ENCODE results near the gene RPL38. TPM values are rescaled to one million over a fixed set of nuclear protein-coding genes. Genes with fewer than 3 reads are reported as not detected.

RPL38 gene
- total and polyA plus RNA-seq, 2 experiments from 2014 or later = 286 to 5,312 TPM

DNA sequence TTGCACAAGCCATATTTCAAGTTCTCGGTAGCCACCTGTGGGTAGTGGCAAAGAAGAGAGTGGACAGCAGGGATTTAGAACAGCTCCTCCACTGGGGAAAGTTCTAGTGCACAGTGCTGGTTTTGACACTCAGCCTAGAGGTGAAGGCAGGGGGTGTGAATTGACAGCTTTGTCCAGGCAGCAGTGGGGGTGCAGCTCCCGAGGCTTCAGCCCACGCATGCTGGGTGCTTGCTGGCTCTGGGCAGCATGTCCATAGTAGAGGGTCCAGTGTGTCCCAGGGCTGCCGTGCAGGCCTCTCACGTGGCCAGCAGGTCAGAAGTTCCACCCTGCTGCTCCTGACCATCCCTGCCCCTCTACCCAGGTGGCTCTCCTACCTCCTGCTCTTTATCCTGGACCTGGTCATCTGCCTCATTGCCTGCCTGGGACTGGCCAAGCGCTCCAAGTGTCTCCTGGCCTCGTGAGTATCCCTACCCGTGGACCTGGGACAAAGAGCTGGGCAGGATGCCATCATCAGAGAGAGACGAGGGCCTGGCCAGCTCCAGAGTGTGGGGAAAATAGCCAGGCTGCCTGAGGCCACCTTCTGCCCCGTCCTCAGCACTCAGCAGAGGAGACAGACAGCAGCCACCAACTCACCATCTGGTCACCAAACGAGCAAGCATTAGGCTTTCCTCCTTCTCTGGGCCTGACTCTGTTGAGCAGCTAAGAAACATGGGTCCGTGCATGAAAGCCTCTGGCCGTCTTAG, 39.7 kb downstream of the RPL38 start:
- DNase-seq (ENCODE audit: low spot score) (no peak), ATAC-seq (no peak)
- H3K4me3 Mint-ChIP-seq = no peak overlapping the region
- Histone ChIP-seq H2AFZ (no peak overlapping the region), H3F3A (replicated peaks; ENCODE audit: low read depth) (0 out of 2 replicates have a peak, but pooled peaks cover 4% of the 10 kb centered on the region), H3K27ac (ENCODE audit: low read depth) (no peak overlapping the region), H3K4me2 (no peak overlapping the region), H4K20me1 (replicated peaks; ENCODE audit: insufficient read depth) (no peaks in the 10 kb centered on the region), H3K27me3 (ENCODE audit: insufficient read depth) (no peaks in the 10 kb centered on the region), H3K36me3 (ENCODE audit: insufficient read depth) (no peaks in the 10 kb centered on the region), H3K4me1 (ENCODE audit: insufficient read depth) (peaks cover 12% of the 10 kb centered on the region), H3K79me2 (replicated peaks; ENCODE audit: insufficient read depth) (no peaks in the 10 kb centered on the region), H3K9me2 (ENCODE audit: insufficient read depth) (no peaks in the 10 kb centered on the region), H3K4me3 (no peak overlapping the region)
- H3K27ac Mint-ChIP-seq = no peak overlapping the region
- H3K27me3 Mint-ChIP-seq (ENCODE audit: insufficient read depth, low read depth, poor library complexity) = peaks cover 24% of the 10 kb centered on the region
- H3K36me3 Mint-ChIP-seq (ENCODE audit: low read depth) = peaks cover 14% of the 10 kb centered on the region
- peaks cover 22% of the 10 kb centered on the region for H3K9me3 Mint-ChIP-seq
- TF ChIP-seq, protein P1, sequence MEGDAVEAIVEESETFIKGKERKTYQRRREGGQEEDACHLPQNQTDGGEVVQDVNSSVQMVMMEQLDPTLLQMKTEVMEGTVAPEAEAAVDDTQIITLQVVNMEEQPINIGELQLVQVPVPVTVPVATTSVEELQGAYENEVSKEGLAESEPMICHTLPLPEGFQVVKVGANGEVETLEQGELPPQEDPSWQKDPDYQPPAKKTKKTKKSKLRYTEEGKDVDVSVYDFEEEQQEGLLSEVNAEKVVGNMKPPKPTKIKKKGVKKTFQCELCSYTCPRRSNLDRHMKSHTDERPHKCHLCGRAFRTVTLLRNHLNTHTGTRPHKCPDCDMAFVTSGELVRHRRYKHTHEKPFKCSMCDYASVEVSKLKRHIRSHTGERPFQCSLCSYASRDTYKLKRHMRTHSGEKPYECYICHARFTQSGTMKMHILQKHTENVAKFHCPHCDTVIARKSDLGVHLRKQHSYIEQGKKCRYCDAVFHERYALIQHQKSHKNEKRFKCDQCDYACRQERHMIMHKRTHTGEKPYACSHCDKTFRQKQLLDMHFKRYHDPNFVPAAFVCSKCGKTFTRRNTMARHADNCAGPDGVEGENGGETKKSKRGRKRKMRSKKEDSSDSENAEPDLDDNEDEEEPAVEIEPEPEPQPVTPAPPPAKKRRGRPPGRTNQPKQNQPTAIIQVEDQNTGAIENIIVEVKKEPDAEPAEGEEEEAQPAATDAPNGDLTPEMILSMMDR (conservative IDR thresholded peaks at IDR 0.05; ENCODE audit: low read depth in 2 of 2) = no peak
- TF ChIP-seq EZH2phosphoT487 (IDR thresholded peaks at IDR 0.05; ENCODE audit: unreplicated experiment) (no peak), JUNB (IDR thresholded peaks at IDR 0.05; ENCODE audit: unreplicated experiment) (no peak), NANOG (IDR thresholded peaks at IDR 0.05; ENCODE audit: borderline replicate concordance) (no peak), STAT1 (IDR thresholded peaks at IDR 0.05; ENCODE audit: unreplicated experiment) (no peak), CREB1 (CRISPR knock-in tag; IDR thresholded peaks at IDR 0.05; ENCODE audit: low read depth) (no peak), POLR2AphosphoS5 (IDR thresholded peaks at IDR 0.05; ENCODE audit: low read depth) (no peak)
- TF ChIP-seq, protein P2, sequence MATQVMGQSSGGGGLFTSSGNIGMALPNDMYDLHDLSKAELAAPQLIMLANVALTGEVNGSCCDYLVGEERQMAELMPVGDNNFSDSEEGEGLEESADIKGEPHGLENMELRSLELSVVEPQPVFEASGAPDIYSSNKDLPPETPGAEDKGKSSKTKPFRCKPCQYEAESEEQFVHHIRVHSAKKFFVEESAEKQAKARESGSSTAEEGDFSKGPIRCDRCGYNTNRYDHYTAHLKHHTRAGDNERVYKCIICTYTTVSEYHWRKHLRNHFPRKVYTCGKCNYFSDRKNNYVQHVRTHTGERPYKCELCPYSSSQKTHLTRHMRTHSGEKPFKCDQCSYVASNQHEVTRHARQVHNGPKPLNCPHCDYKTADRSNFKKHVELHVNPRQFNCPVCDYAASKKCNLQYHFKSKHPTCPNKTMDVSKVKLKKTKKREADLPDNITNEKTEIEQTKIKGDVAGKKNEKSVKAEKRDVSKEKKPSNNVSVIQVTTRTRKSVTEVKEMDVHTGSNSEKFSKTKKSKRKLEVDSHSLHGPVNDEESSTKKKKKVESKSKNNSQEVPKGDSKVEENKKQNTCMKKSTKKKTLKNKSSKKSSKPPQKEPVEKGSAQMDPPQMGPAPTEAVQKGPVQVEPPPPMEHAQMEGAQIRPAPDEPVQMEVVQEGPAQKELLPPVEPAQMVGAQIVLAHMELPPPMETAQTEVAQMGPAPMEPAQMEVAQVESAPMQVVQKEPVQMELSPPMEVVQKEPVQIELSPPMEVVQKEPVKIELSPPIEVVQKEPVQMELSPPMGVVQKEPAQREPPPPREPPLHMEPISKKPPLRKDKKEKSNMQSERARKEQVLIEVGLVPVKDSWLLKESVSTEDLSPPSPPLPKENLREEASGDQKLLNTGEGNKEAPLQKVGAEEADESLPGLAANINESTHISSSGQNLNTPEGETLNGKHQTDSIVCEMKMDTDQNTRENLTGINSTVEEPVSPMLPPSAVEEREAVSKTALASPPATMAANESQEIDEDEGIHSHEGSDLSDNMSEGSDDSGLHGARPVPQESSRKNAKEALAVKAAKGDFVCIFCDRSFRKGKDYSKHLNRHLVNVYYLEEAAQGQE (IDR thresholded peaks at IDR 0.05; ENCODE audit: unreplicated experiment) = no peak
- TF ChIP-seq, protein P3, sequence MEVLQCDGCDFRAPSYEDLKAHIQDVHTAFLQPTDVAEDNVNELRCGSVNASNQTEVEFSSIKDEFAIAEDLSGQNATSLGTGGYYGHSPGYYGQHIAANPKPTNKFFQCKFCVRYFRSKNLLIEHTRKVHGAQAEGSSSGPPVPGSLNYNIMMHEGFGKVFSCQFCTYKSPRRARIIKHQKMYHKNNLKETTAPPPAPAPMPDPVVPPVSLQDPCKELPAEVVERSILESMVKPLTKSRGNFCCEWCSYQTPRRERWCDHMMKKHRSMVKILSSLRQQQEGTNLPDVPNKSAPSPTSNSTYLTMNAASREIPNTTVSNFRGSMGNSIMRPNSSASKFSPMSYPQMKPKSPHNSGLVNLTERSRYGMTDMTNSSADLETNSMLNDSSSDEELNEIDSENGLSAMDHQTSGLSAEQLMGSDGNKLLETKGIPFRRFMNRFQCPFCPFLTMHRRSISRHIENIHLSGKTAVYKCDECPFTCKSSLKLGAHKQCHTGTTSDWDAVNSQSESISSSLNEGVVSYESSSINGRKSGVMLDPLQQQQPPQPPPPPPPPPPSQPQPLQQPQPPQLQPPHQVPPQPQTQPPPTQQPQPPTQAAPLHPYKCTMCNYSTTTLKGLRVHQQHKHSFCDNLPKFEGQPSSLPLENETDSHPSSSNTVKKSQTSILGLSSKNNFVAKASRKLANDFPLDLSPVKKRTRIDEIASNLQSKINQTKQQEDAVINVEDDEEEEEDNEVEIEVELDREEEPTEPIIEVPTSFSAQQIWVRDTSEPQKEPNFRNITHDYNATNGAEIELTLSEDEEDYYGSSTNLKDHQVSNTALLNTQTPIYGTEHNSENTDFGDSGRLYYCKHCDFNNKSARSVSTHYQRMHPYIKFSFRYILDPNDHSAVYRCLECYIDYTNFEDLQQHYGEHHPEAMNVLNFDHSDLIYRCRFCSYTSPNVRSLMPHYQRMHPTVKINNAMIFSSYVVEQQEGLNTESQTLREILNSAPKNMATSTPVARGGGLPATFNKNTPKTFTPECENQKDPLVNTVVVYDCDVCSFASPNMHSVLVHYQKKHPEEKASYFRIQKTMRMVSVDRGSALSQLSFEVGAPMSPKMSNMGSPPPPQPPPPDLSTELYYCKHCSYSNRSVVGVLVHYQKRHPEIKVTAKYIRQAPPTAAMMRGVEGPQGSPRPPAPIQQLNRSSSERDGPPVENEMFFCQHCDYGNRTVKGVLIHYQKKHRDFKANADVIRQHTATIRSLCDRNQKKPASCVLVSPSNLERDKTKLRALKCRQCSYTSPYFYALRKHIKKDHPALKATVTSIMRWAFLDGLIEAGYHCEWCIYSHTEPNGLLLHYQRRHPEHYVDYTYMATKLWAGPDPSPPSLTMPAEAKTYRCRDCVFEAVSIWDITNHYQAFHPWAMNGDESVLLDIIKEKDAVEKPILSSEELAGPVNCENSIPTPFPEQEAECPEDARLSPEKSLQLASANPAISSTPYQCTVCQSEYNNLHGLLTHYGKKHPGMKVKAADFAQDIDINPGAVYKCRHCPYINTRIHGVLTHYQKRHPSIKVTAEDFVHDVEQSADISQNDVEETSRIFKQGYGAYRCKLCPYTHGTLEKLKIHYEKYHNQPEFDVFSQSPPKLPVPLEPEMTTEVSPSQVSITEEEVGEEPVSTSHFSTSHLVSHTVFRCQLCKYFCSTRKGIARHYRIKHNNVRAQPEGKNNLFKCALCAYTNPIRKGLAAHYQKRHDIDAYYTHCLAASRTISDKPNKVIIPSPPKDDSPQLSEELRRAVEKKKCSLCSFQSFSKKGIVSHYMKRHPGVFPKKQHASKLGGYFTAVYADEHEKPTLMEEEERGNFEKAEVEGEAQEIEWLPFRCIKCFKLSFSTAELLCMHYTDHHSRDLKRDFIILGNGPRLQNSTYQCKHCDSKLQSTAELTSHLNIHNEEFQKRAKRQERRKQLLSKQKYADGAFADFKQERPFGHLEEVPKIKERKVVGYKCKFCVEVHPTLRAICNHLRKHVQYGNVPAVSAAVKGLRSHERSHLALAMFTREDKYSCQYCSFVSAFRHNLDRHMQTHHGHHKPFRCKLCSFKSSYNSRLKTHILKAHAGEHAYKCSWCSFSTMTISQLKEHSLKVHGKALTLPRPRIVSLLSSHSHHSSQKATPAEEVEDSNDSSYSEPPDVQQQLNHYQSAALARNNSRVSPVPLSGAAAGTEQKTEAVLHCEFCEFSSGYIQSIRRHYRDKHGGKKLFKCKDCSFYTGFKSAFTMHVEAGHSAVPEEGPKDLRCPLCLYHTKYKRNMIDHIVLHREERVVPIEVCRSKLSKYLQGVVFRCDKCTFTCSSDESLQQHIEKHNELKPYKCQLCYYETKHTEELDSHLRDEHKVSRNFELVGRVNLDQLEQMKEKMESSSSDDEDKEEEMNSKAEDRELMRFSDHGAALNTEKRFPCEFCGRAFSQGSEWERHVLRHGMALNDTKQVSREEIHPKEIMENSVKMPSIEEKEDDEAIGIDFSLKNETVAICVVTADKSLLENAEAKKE (CRISPR knock-in tag; IDR thresholded peaks at IDR 0.05) = no peak
- TF ChIP-seq, protein P4, sequence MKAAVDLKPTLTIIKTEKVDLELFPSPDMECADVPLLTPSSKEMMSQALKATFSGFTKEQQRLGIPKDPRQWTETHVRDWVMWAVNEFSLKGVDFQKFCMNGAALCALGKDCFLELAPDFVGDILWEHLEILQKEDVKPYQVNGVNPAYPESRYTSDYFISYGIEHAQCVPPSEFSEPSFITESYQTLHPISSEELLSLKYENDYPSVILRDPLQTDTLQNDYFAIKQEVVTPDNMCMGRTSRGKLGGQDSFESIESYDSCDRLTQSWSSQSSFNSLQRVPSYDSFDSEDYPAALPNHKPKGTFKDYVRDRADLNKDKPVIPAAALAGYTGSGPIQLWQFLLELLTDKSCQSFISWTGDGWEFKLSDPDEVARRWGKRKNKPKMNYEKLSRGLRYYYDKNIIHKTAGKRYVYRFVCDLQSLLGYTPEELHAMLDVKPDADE (IDR thresholded peaks at IDR 0.05) = no peak
- H3K4me1 Mint-ChIP-seq = peaks cover 35% of the 10 kb centered on the region

Measured in GM23338 (cell line).